ENCODE data around the gene PEX13.

DNA sequence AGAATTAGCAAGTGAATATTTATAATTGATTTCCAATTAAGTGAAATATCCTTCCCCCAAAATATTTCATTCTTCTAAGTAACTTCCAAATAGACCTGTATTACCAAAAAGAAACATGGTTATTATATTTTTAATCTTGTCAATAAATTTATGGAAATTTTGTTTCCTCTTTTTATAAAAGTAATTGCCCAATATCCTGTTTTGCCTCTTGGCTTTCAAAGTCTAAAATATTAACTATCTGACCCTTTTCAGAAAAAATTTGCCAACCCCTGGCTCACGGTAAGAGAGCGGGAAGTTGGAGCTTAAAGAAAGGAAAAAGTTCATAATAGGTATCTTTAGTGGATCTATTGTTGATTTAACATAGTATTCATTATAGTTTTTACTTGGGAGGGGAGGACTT is 27.7 kb downstream of the PEX13 start:
- TF ChIP-seq, protein P1, sequence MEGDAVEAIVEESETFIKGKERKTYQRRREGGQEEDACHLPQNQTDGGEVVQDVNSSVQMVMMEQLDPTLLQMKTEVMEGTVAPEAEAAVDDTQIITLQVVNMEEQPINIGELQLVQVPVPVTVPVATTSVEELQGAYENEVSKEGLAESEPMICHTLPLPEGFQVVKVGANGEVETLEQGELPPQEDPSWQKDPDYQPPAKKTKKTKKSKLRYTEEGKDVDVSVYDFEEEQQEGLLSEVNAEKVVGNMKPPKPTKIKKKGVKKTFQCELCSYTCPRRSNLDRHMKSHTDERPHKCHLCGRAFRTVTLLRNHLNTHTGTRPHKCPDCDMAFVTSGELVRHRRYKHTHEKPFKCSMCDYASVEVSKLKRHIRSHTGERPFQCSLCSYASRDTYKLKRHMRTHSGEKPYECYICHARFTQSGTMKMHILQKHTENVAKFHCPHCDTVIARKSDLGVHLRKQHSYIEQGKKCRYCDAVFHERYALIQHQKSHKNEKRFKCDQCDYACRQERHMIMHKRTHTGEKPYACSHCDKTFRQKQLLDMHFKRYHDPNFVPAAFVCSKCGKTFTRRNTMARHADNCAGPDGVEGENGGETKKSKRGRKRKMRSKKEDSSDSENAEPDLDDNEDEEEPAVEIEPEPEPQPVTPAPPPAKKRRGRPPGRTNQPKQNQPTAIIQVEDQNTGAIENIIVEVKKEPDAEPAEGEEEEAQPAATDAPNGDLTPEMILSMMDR (IDR thresholded peaks at IDR 0.05): no peak
- no peak for TF ChIP-seq POLR2AphosphoS5 (IDR thresholded peaks at IDR 0.05)
- TF ChIP-seq EP300 (IDR thresholded peaks at IDR 0.05): no peak

All from sigmoid colon (tissue), 4 donors.